HepG2 (cell line): ENCODE data around the gene NFYC.
A peak's percentile ranks its signal among the peaks of the same experiment; 100 is the strongest.

Experiments
- ATAD3A ChIP-seq: sonication (generic); formaldehyde crosslinking; IDR thresholded peaks from 2 replicates; pipeline ENCODE4 v1.4.0; 2020; ENCODE audit warnings: missing genetic modification reagents
- CBFB ChIP-seq: sonication (generic); formaldehyde crosslinking; IDR thresholded peaks from 2 replicates; pipeline ENCODE4 v1.4.0; 2020; ENCODE audit warnings: missing genetic modification reagents
- EZH2 ChIP-seq: conservative IDR thresholded peaks from 2 replicates; pipeline ENCODE4 v1.6.1; 2012; ENCODE audit warnings: mild to moderate bottlenecking, low read depth, low read length, moderate library complexity
- FOXJ3 ChIP-seq: sonication (generic); formaldehyde crosslinking; IDR thresholded peaks from 2 replicates; pipeline ENCODE4 v1.4.0; 2020; ENCODE audit warnings: missing genetic modification reagents, mild to moderate bottlenecking, borderline replicate concordance
- MAFF ChIP-seq: IDR thresholded peaks from 2 replicates; pipeline ENCODE4 v1.6.1; 2011; ENCODE audit warnings: low read depth, low read length, improper control_type of control experiment
- MIER2 ChIP-seq: IDR thresholded peaks from 2 replicates; pipeline ENCODE4 v1.6.1; 2016; ENCODE audit warnings: missing biosample characterization, missing genetic modification reagents
- POLR2G ChIP-seq: fragments of 200-400 bp; formaldehyde crosslinking; IDR thresholded peaks from 2 replicates; pipeline ENCODE4 v1.6.1; 2018; ENCODE audit warnings: mild to moderate bottlenecking, low read depth, low read length, moderate library complexity
- RFX1 ChIP-seq: fragments of 450-650 bp; IDR thresholded peaks from 2 replicates; pipeline ENCODE4 v1.6.1; 2017
- ZNF20 ChIP-seq: sonication (generic); formaldehyde crosslinking; IDR thresholded peaks from 2 replicates; pipeline ENCODE4 v1.4.0; 2020; ENCODE audit warnings: mild to moderate bottlenecking, moderate library complexity, missing genetic modification reagents
- TF ChIP-seq, protein P1 (sequence below): sonication (generic); formaldehyde crosslinking; IDR thresholded peaks from 2 replicates; pipeline ENCODE4 v1.4.0; 2020; ENCODE audit warnings: missing genetic modification reagents, mild to moderate bottlenecking, borderline replicate concordance
- TF ChIP-seq, protein P2 (sequence below): sonication (generic); formaldehyde crosslinking; IDR thresholded peaks from 2 replicates; pipeline ENCODE4 v1.4.0; 2020; ENCODE audit warnings: missing genetic modification reagents
- TF ChIP-seq, protein P3 (sequence below): sonication (generic); formaldehyde crosslinking; IDR thresholded peaks from 2 replicates; pipeline ENCODE4 v1.5.0; 2020; ENCODE audit warnings: mild to moderate bottlenecking, missing genetic modification reagents, moderate library complexity

DNA sequence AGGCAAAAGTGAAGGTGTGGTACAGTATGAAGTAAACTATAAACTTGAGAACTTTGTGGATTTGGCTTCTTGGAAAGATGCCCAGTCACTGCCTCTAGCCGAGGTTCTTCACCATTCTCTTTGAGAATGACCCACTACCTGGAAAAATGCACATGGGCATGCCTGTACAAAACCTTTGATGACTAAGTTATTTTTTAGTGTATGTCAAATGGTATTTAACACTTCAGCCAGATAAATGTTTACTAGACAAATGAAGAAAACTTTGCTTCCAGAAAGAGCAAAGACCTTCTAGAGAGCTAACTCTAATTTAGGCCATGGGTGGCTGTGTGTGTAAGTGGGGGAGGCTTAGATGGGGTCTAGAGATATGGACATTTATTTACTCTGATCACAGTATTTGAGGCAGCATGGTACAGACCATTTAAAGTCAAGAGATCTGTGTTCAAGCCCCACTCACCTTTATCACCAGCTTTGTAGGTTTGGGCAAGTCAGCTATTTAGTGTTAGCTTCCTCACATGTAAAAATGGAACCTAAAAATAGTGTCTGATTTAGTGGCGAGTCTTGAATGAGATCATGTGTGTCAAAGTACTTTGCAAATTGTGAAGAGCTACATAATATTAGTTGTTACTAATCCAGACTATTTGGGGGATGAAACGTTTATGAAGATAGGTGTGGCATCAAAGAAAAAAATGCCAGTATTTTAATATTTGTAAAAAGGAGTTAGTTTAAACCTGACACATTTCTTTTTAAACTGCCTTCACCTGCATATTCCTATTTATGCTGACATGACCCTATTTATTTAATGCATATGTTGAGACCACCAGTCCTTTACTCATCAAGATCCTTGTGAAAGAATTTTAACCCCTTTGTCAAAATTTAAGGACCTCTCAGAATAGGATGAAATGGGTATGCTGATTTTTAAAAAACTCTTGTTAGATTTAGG lies 20.2 kb downstream of the NFYC start:
- peak; percentile 85 for TF ChIP-seq MAFF
- TF ChIP-seq, protein P1, sequence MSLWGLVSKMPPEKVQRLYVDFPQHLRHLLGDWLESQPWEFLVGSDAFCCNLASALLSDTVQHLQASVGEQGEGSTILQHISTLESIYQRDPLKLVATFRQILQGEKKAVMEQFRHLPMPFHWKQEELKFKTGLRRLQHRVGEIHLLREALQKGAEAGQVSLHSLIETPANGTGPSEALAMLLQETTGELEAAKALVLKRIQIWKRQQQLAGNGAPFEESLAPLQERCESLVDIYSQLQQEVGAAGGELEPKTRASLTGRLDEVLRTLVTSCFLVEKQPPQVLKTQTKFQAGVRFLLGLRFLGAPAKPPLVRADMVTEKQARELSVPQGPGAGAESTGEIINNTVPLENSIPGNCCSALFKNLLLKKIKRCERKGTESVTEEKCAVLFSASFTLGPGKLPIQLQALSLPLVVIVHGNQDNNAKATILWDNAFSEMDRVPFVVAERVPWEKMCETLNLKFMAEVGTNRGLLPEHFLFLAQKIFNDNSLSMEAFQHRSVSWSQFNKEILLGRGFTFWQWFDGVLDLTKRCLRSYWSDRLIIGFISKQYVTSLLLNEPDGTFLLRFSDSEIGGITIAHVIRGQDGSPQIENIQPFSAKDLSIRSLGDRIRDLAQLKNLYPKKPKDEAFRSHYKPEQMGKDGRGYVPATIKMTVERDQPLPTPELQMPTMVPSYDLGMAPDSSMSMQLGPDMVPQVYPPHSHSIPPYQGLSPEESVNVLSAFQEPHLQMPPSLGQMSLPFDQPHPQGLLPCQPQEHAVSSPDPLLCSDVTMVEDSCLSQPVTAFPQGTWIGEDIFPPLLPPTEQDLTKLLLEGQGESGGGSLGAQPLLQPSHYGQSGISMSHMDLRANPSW (CRISPR knock-in tag), result no peak
- no peak for TF ChIP-seq POLR2G
- TF ChIP-seq CBFB (CRISPR knock-in tag), result no peak
- TF ChIP-seq, protein P2, sequence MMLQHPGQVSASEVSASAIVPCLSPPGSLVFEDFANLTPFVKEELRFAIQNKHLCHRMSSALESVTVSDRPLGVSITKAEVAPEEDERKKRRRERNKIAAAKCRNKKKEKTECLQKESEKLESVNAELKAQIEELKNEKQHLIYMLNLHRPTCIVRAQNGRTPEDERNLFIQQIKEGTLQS, result no peak
- TF ChIP-seq FOXJ3 (CRISPR knock-in tag), result no peak
- TF ChIP-seq, protein P3, sequence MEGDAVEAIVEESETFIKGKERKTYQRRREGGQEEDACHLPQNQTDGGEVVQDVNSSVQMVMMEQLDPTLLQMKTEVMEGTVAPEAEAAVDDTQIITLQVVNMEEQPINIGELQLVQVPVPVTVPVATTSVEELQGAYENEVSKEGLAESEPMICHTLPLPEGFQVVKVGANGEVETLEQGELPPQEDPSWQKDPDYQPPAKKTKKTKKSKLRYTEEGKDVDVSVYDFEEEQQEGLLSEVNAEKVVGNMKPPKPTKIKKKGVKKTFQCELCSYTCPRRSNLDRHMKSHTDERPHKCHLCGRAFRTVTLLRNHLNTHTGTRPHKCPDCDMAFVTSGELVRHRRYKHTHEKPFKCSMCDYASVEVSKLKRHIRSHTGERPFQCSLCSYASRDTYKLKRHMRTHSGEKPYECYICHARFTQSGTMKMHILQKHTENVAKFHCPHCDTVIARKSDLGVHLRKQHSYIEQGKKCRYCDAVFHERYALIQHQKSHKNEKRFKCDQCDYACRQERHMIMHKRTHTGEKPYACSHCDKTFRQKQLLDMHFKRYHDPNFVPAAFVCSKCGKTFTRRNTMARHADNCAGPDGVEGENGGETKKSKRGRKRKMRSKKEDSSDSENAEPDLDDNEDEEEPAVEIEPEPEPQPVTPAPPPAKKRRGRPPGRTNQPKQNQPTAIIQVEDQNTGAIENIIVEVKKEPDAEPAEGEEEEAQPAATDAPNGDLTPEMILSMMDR (CRISPR knock-in tag), result no peak
- no peak for TF ChIP-seq ZNF20
- no peak for TF ChIP-seq EZH2
- TF ChIP-seq RFX1, result no peak
- no peak for TF ChIP-seq ATAD3A (CRISPR knock-in tag)
- TF ChIP-seq MIER2 (CRISPR knock-in tag), result no peak
